ENCODE measurements around the gene UFC1.

DNA sequence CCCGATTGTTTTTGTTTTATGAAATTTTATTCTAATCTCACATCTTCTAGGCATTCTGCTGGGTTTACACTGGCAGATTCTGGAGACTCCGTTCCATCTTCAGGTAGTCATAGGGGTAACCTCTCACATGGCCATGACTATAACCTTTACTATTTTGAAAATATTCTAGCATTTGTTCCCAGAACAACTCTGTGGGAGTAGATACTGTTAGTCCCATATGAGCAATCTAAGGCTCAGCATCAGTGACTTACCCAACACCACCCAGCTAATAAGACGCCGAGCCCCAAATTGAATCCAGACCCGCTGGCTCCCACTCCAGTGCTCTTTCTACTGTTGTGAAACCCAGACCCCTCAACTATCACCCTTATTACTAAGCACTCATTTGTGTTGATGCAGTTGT is 35.3 kb downstream of the UFC1 start:
- TF ChIP-seq, protein P1, sequence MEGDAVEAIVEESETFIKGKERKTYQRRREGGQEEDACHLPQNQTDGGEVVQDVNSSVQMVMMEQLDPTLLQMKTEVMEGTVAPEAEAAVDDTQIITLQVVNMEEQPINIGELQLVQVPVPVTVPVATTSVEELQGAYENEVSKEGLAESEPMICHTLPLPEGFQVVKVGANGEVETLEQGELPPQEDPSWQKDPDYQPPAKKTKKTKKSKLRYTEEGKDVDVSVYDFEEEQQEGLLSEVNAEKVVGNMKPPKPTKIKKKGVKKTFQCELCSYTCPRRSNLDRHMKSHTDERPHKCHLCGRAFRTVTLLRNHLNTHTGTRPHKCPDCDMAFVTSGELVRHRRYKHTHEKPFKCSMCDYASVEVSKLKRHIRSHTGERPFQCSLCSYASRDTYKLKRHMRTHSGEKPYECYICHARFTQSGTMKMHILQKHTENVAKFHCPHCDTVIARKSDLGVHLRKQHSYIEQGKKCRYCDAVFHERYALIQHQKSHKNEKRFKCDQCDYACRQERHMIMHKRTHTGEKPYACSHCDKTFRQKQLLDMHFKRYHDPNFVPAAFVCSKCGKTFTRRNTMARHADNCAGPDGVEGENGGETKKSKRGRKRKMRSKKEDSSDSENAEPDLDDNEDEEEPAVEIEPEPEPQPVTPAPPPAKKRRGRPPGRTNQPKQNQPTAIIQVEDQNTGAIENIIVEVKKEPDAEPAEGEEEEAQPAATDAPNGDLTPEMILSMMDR (IDR thresholded peaks at IDR 0.05; ENCODE audit: poor library complexity, severe bottlenecking) = no peak
- TF ChIP-seq EZH2 (IDR thresholded peaks at IDR 0.05; ENCODE audit: borderline replicate concordance, insufficient read depth, low read length, poor library complexity, severe bottlenecking) = no peak
- no peak for TF ChIP-seq EP300 (conservative IDR thresholded peaks at IDR 0.05; ENCODE audit: poor library complexity, severe bottlenecking)
- TF ChIP-seq, protein P2, sequence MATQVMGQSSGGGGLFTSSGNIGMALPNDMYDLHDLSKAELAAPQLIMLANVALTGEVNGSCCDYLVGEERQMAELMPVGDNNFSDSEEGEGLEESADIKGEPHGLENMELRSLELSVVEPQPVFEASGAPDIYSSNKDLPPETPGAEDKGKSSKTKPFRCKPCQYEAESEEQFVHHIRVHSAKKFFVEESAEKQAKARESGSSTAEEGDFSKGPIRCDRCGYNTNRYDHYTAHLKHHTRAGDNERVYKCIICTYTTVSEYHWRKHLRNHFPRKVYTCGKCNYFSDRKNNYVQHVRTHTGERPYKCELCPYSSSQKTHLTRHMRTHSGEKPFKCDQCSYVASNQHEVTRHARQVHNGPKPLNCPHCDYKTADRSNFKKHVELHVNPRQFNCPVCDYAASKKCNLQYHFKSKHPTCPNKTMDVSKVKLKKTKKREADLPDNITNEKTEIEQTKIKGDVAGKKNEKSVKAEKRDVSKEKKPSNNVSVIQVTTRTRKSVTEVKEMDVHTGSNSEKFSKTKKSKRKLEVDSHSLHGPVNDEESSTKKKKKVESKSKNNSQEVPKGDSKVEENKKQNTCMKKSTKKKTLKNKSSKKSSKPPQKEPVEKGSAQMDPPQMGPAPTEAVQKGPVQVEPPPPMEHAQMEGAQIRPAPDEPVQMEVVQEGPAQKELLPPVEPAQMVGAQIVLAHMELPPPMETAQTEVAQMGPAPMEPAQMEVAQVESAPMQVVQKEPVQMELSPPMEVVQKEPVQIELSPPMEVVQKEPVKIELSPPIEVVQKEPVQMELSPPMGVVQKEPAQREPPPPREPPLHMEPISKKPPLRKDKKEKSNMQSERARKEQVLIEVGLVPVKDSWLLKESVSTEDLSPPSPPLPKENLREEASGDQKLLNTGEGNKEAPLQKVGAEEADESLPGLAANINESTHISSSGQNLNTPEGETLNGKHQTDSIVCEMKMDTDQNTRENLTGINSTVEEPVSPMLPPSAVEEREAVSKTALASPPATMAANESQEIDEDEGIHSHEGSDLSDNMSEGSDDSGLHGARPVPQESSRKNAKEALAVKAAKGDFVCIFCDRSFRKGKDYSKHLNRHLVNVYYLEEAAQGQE (IDR thresholded peaks at IDR 0.05; ENCODE audit: borderline replicate concordance) = no peak
- TF ChIP-seq TAF1 (IDR thresholded peaks at IDR 0.05; ENCODE audit: low read depth) = no peak
- no peak for TF ChIP-seq RAD21 (conservative IDR thresholded peaks at IDR 0.05)
- no peak for TF ChIP-seq POLR2AphosphoS5 (IDR thresholded peaks at IDR 0.05)
- no peak for TF ChIP-seq SMC3 (conservative IDR thresholded peaks at IDR 0.05; ENCODE audit: poor library complexity)
- TF ChIP-seq MXI1 (conservative IDR thresholded peaks at IDR 0.05; ENCODE audit: poor library complexity, severe bottlenecking) = no peak
